ENCODE results near the gene MRNIP. TPM values are rescaled to one million over a fixed set of nuclear protein-coding genes. Genes with fewer than 3 reads are reported as not detected.

The MRNIP gene
- total RNA-seq, 1 donor from 2014 or later, result 13.1 TPM

- Histone ChIP-seq H3K27me3 (ENCODE audit: low read depth) (no peaks in the 10 kb centered on the region), H3K9me3 (replicated peaks) (no peaks in the 10 kb centered on the region), H3K27ac (replicated peaks) (no peak overlapping the region), H3K4me1 (peaks cover 88% of the 10 kb centered on the region), H3K4me3 (no peak overlapping the region), H3K36me3 (peaks cover 94% of the 10 kb centered on the region)
- intact Hi-C loops (cut with micrococcal nuclease), result no loop called here
- TF ChIP-seq CTCF (IDR thresholded peaks at IDR 0.05; ENCODE audit: borderline replicate concordance), result no peak
- no peak for DNase-seq
These were observed 28.7 kb downstream of the MRNIP start for GRCh38 chr5:179829732-179830435.

- Histone ChIP-seq H3K4me1 (peaks cover 97% of the 10 kb centered on the region), H3K36me3 (peaks cover 100% of the 10 kb centered on the region), H3K27ac (replicated peaks) (no peak overlapping the region), H3K27me3 (ENCODE audit: low read depth) (no peaks in the 10 kb centered on the region), H3K4me3 (no peak overlapping the region), H3K9me3 (replicated peaks) (no peaks in the 10 kb centered on the region)
- no peak for DNase-seq
- TF ChIP-seq CTCF (IDR thresholded peaks at IDR 0.05; ENCODE audit: borderline replicate concordance), result no peak
- intact Hi-C loops (cut with micrococcal nuclease), result no loop called here
These were observed 29.7 kb downstream of the MRNIP start for GRCh38 chr5:179828756-179829421.

- no peaks in the 10 kb centered on the region for H3K27me3 ChIP-seq (ENCODE audit: low read depth)
- no peak overlapping the region for H3K4me3 ChIP-seq
- intact Hi-C loops (cut with micrococcal nuclease), result no loop called here
- no peaks in the 10 kb centered on the region for H3K9me3 ChIP-seq (replicated peaks)
- H3K27ac ChIP-seq (replicated peaks), result peak overlapping the region; percentile 30
- H3K36me3 ChIP-seq, result peaks cover 100% of the 10 kb centered on the region
- TF ChIP-seq CTCF (IDR thresholded peaks at IDR 0.05; ENCODE audit: borderline replicate concordance), result no peak
- DNase-seq, result no peak
- peaks cover 97% of the 10 kb centered on the region for H3K4me1 ChIP-seq
These were observed 30.9 kb downstream of the MRNIP start for GRCh38 chr5:179827680-179828079.

- H3K27me3 ChIP-seq (ENCODE audit: low read depth), result no peaks in the 10 kb centered on the region
- H3K27ac ChIP-seq (replicated peaks), result peak overlapping the region; percentile 21
- H3K4me3 ChIP-seq, result no peak overlapping the region
- TF ChIP-seq CTCF (IDR thresholded peaks at IDR 0.05; ENCODE audit: borderline replicate concordance), result no peak
- H3K9me3 ChIP-seq (replicated peaks), result no peaks in the 10 kb centered on the region
- intact Hi-C loops (cut with micrococcal nuclease), result no loop called here
- H3K36me3 ChIP-seq, result peaks cover 90% of the 10 kb centered on the region
- H3K4me1 ChIP-seq, result peaks cover 95% of the 10 kb centered on the region
- no peak for DNase-seq
These were observed 32.9 kb downstream of the MRNIP start for GRCh38 chr5:179825655-179826182.

GRCh38 chr5:179824745-179825112, 33.9 kb downstream of the MRNIP start:
- no peak for TF ChIP-seq CTCF (IDR thresholded peaks at IDR 0.05; ENCODE audit: borderline replicate concordance)
- H3K36me3 ChIP-seq, result peaks cover 80% of the 10 kb centered on the region
- no peaks in the 10 kb centered on the region for H3K9me3 ChIP-seq (replicated peaks)
- peaks cover 93% of the 10 kb centered on the region for H3K4me1 ChIP-seq
- H3K27ac ChIP-seq (replicated peaks), result peak overlapping the region; percentile 98
- no peaks in the 10 kb centered on the region for H3K27me3 ChIP-seq (ENCODE audit: low read depth)
- no peak overlapping the region for H3K4me3 ChIP-seq
- DNase-seq, result no peak
- intact Hi-C loops (cut with micrococcal nuclease), result no loop called here
